Large intestine (tissue), 3 donors: ENCODE measurements around the gene RAB3IL1. TPM values are rescaled to one million over a fixed set of nuclear protein-coding genes. Genes with fewer than 3 reads are reported as not detected.
"Not testable (repeated sequence)": the region's sequence is repeated elsewhere in the genome, so short reads cannot be mapped to it uniquely, and the experiment has no call there.

Experiments used
- DNase-seq, 2 donors: peaks; one replicate each; pipeline versions ENCODE4 v3.0.0 to v3.0.0-alpha.2; 2013
- H3K27ac ChIP-seq: one replicate; pipeline ENCODE4 v1.5.1; 2013; ENCODE audit warnings: low read length
- H3K27me3 ChIP-seq: 2 replicates; pipeline ENCODE4 v1.6.1; 2013; ENCODE audit warnings: low read length; ENCODE audit not compliant: control insufficient read depth, insufficient read depth
- H3K36me3 ChIP-seq: 2 replicates; pipeline ENCODE4 v1.6.1; 2013; ENCODE audit warnings: low read length; ENCODE audit not compliant: control insufficient read depth, insufficient read depth
- H3K4me1 ChIP-seq: one replicate; pipeline ENCODE4 v1.6.1; 2013; ENCODE audit warnings: low read length; ENCODE audit not compliant: control insufficient read depth, insufficient read depth
- H3K4me3 ChIP-seq: one replicate; pipeline ENCODE4 v1.5.1; 2013; ENCODE audit warnings: low read length
- H3K9me3 ChIP-seq: one replicate; pipeline ENCODE4 v1.6.1; 2013; ENCODE audit warnings: mild to moderate bottlenecking, low read depth, low read length, moderate library complexity; ENCODE audit not compliant: control insufficient read depth
- WGBS: methylation state at CpG from one replicate; pipeline ENCODE4 v1.1.5; 2013; ENCODE audit warnings: low lambda C conversion rate; ENCODE audit not compliant: insufficient coverage; 5-methylcytosine and 5-hydroxymethylcytosine counted together
- polyA plus RNA-seq: library from polyadenylated mRNA; unstranded; fragments of 120-200 nt; gene quantifications from one replicate; pipeline ENCODE4 v1.2.1, GENCODE V29; 2013

Gene RAB3IL1
- polyA plus RNA-seq, 1 donor, result 19.6 TPM

DNA sequence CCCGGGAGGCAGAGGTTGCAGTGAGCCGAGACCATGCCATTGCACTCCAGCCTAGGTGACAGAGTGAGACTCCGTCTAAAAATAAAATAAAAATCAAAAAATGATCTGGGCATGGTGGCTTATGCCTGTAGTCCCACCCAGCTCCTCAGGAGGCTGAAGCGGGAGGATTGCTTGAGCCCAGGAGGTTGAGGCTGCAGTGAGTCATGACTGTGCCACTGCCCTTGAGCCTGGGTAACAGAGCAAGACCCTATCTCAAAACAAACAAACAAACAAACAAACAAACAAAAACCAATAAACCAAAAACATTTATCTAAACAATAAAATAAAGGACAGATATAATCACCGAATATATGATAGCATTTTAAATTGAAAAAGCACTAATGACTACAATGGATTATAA, 36.3 kb upstream of the RAB3IL1 start:
- 100% methylated on average over 1 of the region's 5 CpGs for WGBS
- H3K27ac ChIP-seq, H3K27me3 ChIP-seq, H3K36me3 ChIP-seq, H3K4me3 ChIP-seq, H3K9me3 ChIP-seq, DNase-seq: not testable (repeated sequence)
- peaks cover 15% of the 10 kb centered on the region for H3K4me1 ChIP-seq

- Histone ChIP-seq H3K9me3 (no peaks in the 10 kb centered on the region), H3K4me3 (no peak overlapping the region), H3K36me3 (peaks cover 8% of the 10 kb centered on the region), H3K4me1 (peaks cover 14% of the 10 kb centered on the region), H3K27me3 (peaks cover 5% of the 10 kb centered on the region), H3K27ac (no peak overlapping the region)
- no peak for DNase-seq
- WGBS, result 90% methylated on average over 2 of the region's 3 CpGs
Observed at GRCh38 chr11:61952882-61953281, 35.5 kb upstream of the RAB3IL1 start.

GRCh38 chr11:61951484-61952135, 34.2 kb upstream of the RAB3IL1 start:
- DNase-seq, result no peak
- peaks cover 18% of the 10 kb centered on the region for H3K4me1 ChIP-seq
- H3K27me3 ChIP-seq, result peaks cover 5% of the 10 kb centered on the region
- H3K4me3 ChIP-seq, result no peak overlapping the region
- no peaks in the 10 kb centered on the region for H3K36me3 ChIP-seq
- no peaks in the 10 kb centered on the region for H3K9me3 ChIP-seq
- WGBS, result no CpG with 5 or more reads among the region's 11 CpGs
- H3K27ac ChIP-seq, result no peak overlapping the region

DNA sequence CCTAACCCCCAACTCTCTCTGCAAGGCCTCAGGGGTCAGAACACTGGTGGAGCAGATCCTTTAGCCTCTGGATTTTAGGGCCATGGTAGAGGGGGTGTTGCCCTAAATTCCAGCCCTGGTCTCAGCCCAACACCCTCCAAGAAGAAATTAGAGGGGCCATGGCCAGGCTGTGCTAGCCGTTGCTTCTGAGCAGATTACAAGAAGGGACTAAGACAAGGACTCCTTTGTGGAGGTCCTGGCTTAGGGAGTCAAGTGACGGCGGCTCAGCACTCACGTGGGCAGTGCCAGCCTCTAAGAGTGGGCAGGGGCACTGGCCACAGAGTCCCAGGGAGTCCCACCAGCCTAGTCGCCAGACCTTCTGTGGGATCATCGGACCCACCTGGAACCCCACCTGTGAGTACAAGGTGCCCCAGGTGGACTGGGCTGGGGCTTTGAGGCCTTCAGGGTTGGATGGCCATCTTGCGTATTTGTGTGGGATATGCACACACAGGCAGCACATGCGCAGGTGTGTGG, 32.7 kb upstream of the RAB3IL1 start, which contains the start of gene BEST1:
Gene BEST1 (plus strand): TSS at position 317 of the 513 bp plus-strand sequence. CDS start 1,456 bp downstream, outside the sequence.
- H3K27me3 ChIP-seq, result peaks cover 3% of the 10 kb centered on the region
- peaks cover 11% of the 10 kb centered on the region for H3K4me1 ChIP-seq
- H3K27ac ChIP-seq, result peak within 1 kb of the TSS; percentile 40
- H3K36me3 ChIP-seq, result no peaks in the 10 kb centered on the region
- WGBS, result no CpG with 5 or more reads among the region's 8 CpGs
- no peaks in the 10 kb centered on the region for H3K9me3 ChIP-seq
- H3K4me3 ChIP-seq, result no peak within 1 kb of the TSS
- DNase-seq, result no peak

DNA sequence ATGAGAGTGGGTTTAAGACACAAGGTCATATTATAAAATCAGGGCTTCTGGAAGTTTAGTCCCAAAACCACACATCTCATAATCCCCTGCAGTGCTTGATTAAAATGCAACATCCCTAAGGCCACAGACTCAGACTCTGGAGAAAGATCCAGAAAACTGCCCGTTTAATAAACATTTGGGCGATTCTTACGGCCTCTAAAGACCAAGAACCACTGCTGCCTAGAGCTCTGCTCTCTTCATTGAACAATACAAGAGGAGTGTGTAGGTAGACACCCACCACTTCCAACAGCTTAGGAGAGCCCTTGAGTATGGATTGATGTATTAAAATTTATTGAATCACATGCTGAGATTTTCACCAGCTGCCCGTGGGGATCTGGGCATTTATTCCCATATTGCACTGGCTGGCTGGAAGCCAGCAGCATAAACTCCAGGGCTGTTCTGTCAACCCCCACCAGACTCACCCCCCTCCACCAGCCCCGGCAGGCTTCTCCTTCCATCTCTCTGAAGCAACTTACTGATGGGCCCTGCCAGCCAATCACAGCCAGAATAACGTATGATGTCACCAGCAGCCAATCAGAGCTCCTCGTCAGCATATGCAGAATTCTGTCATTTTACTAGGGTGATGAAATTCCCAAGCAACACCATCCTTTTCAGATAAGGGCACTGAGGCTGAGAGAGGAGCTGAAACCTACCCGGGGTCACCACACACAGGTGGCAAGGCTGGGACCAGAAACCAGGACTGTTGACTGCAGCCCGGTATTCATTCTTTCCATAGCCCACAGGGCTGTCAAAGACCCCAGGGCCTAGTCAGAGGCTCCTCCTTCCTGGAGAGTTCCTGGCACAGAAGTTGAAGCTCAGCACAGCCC, 32.0 kb upstream of the RAB3IL1 start:
- DNase-seq, result peak; percentile 63 to 68

GRCh38 chr11:61948505-61948904, 31.1 kb upstream of the RAB3IL1 start:
- no peak overlapping the region for H3K4me3 ChIP-seq
- H3K4me1 ChIP-seq, result peaks cover 4% of the 10 kb centered on the region
- WGBS, result no CpG with 5 or more reads among the region's 7 CpGs
- DNase-seq, result no peak
- no peaks in the 10 kb centered on the region for H3K36me3 ChIP-seq
- H3K27me3 ChIP-seq, result no peaks in the 10 kb centered on the region
- no peak overlapping the region for H3K27ac ChIP-seq
- no peaks in the 10 kb centered on the region for H3K9me3 ChIP-seq

More for the DNA sequence above, 32.0 kb upstream of the RAB3IL1 start:
- Histone ChIP-seq H3K9me3 (no peaks in the 10 kb centered on the region), H3K4me1 (peaks cover 5% of the 10 kb centered on the region), H3K27ac (peak overlapping the region; percentile 40), H3K4me3 (no peak overlapping the region), H3K36me3 (no peaks in the 10 kb centered on the region), H3K27me3 (no peaks in the 10 kb centered on the region)
- WGBS, result 40% methylated on average over 1 of the region's 9 CpGs

DNA sequence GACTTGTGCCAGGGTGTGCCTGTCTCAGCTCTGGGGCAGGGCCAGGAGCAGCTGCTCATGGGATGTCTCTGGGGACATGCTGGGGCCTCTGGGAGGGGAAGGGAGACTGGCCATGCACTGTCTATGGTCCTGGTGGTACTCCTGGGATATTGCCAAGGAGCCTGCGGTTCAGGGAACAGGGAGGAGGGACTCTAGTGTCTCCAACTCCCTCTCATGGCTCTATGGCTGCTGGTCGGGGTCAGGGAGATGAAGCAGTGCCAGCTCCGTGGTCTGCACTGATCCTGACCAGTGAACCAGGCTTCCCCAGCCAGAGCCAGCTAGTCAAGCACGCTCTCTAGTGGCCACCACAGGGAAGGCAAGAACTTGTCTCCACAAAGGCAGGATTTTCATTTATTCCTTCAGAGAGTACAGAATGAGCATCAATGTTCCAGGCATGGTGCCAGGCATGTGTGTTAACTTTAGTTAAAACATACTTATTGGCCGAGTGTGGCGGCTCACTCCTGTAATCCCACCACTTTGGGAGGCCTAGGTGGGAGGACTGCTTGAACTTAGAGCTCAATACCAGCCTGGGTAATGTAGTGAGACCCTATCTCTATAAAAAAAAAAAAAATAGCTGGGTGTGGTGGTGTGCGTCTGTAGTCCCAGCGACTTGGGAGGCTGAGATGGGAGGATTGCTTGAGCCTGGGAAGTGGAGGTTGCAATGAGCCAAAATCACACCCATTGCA, 30.3 kb upstream of the RAB3IL1 start:
- H3K27me3 ChIP-seq, result no peaks in the 10 kb centered on the region
- H3K36me3 ChIP-seq, result no peaks in the 10 kb centered on the region
- no peak overlapping the region for H3K27ac ChIP-seq
- DNase-seq, result peak; percentile 68 to 78
- no peak overlapping the region for H3K4me3 ChIP-seq
- H3K9me3 ChIP-seq, result no peaks in the 10 kb centered on the region
- 0% methylated on average over 1 of the region's 8 CpGs for WGBS
- H3K4me1 ChIP-seq, result peaks cover 4% of the 10 kb centered on the region

GRCh38 chr11:61946894-61947293, 29.5 kb upstream of the RAB3IL1 start:
- no peaks in the 10 kb centered on the region for H3K36me3 ChIP-seq
- H3K4me1 ChIP-seq, result peaks cover 4% of the 10 kb centered on the region
- H3K9me3 ChIP-seq, result no peaks in the 10 kb centered on the region
- no peak overlapping the region for H3K27ac ChIP-seq
- DNase-seq, result no peak
- 100% methylated on average over 2 of the region's 5 CpGs for WGBS
- H3K4me3 ChIP-seq, result no peak overlapping the region
- no peaks in the 10 kb centered on the region for H3K27me3 ChIP-seq

GRCh38 chr11:61945191-61945590, 27.8 kb upstream of the RAB3IL1 start:
- Histone ChIP-seq H3K27me3 (no peaks in the 10 kb centered on the region), H3K9me3 (no peaks in the 10 kb centered on the region), H3K36me3 (no peaks in the 10 kb centered on the region), H3K27ac (no peak overlapping the region), H3K4me1 (peaks cover 4% of the 10 kb centered on the region), H3K4me3 (no peak overlapping the region)
- WGBS, result no CpG with 5 or more reads among the region's 13 CpGs
- DNase-seq, result no peak

GRCh38 chr11:61940466-61940865, 23.1 kb upstream of the RAB3IL1 start:
- Histone ChIP-seq H3K27ac (no peak overlapping the region), H3K4me3 (no peak overlapping the region), H3K36me3 (no peaks in the 10 kb centered on the region), H3K4me1 (no peaks in the 10 kb centered on the region), H3K9me3 (peaks cover 15% of the 10 kb centered on the region), H3K27me3 (no peaks in the 10 kb centered on the region)
- WGBS, result no CpG with 5 or more reads among the region's 10 CpGs
- DNase-seq, result no peak
